Measurements from ENCODE around the gene ERICH4. TPM values are rescaled to one million over a fixed set of nuclear protein-coding genes. Genes with fewer than 3 reads are reported as not detected.

The ERICH4 gene
- total RNA-seq, 1 donor from 2014 or later: not detected

Other genes with a start within 250 kb of the ERICH4 start
- 12.8 to 15.5 TPM (median 13.2 TPM) in 3 replicates for gene CYP2S1, start 249.9 kb upstream of the ERICH4 start, total RNA-seq
- 60.0 to 61.0 TPM (median 60.6 TPM) in 3 replicates for gene AXL, start 223.9 kb upstream of the ERICH4 start, total RNA-seq
- 246 to 262 TPM (median 249 TPM) in 3 replicates for gene HNRNPUL1, start 178.8 kb upstream of the ERICH4 start, total RNA-seq
- gene CCDC97, start 133.0 kb upstream of the ERICH4 start, total RNA-seq: 40.5 to 41.9 TPM (median 40.6 TPM) in 3 replicates
- 24.9 to 26.5 TPM (median 25.2 TPM) in 3 replicates for gene TGFB1, start 89.2 kb upstream of the ERICH4 start, total RNA-seq
- 4.8 to 5.6 TPM (median 5.5 TPM) in 3 replicates for gene B9D2, start 79.0 kb upstream of the ERICH4 start, total RNA-seq
- 16.2 to 19.7 TPM (median 18.3 TPM) in 3 replicates for gene TMEM91, start 66.6 kb upstream of the ERICH4 start, total RNA-seq
- gene EXOSC5, start 45.8 kb upstream of the ERICH4 start, total RNA-seq: 12.2 to 17.0 TPM (median 12.5 TPM) in 3 replicates
- gene BCKDHA, start 45.3 kb upstream of the ERICH4 start, total RNA-seq: 22.6 to 27.2 TPM (median 22.8 TPM) in 3 replicates
- 4.5 to 5.1 TPM (median 4.9 TPM) in 3 replicates for gene B3GNT8, start 15.8 kb upstream of the ERICH4 start, total RNA-seq
- 37.5 to 41.4 TPM (median 39.8 TPM) in 3 replicates for gene DMAC2, start 3.2 kb upstream of the ERICH4 start, total RNA-seq
- gene CEACAM21, start 133.0 kb downstream of the ERICH4 start, total RNA-seq: not detected in 3 replicates
- gene CEACAM4, start 183.9 kb downstream of the ERICH4 start, total RNA-seq: not detected in 3 replicates
- gene CEACAM7, start 245.1 kb downstream of the ERICH4 start, total RNA-seq: not detected in 3 replicates